HG03196 (cell line): ENCODE results near the gene NANOGP8.
"Not testable (repeated sequence)": the region's sequence is repeated elsewhere in the genome, so short reads cannot be mapped to it uniquely, and the experiment has no call there.

ENCODE experiments used
- ATAC-seq: cut with Tn5 transposase; IDR thresholded peaks from one replicate; pipeline ENCODE4 v1.9.1; 2021; ENCODE audit not compliant: unreplicated experiment

The NANOGP8 gene, protein sequence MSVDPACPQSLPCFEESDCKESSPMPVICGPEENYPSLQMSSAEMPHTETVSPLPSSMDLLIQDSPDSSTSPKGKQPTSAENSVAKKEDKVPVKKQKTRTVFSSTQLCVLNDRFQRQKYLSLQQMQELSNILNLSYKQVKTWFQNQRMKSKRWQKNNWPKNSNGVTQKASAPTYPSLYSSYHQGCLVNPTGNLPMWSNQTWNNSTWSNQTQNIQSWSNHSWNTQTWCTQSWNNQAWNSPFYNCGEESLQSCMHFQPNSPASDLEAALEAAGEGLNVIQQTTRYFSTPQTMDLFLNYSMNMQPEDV

DNA sequence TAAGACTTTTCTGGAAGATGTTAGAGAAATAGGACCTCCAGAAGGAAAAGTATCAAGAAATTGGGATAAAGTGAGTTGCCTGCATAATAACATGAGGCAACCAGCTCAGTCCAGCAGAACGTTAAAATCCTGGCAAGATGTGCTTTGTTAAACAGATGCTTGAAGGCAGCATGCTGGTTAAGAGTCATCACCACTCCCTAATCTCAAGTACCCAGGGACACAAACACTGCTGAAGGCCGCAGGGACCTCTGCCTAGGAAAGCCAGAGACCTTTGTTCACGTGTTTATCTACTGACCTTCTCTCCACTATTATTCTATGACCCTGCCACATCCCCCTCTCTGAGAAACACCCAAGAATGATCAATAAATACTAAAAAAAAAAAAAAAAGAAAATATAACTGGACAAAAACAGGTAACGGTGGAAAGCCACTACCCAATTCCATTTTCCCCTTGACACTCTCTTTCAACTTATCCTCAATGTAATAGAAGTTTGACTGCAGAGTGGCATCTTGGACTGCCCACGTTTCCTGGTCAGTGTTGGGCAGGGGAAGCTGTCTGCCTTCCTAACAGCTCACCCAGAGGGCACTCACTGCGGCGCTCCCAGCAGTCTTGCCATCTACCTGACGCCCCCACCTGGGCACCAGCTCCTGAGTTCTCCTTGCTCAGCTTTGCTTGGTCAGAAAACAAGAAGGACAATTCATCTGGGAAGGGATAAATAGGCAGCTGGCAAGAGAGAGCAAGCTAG lies at the start of gene NANOGP8:
NANOGP8 (minus strand) TSS at position 120 of the 744 bp plus-strand sequence. CDS start 185 bp downstream, outside the sequence.
- not testable (repeated sequence) for ATAC-seq

DNA sequence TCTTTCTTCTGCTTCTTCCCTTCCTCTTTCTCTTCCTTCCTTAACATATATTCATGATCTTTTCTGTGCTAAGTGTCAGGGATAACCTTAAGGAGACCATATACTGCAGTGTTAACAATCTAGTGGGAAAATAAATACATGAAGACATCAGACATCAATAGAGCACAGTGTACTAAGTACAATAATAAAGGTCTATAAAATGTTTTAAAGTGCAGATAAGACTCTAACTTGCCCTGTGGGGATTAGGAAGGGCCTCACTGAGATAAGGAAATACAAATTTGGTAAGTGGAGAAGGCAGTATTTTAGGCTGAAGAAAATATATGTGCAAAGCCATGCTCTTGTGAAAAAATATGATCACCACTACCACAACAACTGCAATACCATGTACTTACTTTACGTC lies 49.2 kb upstream of the NANOGP8 start:
- ATAC-seq: no peak

DNA sequence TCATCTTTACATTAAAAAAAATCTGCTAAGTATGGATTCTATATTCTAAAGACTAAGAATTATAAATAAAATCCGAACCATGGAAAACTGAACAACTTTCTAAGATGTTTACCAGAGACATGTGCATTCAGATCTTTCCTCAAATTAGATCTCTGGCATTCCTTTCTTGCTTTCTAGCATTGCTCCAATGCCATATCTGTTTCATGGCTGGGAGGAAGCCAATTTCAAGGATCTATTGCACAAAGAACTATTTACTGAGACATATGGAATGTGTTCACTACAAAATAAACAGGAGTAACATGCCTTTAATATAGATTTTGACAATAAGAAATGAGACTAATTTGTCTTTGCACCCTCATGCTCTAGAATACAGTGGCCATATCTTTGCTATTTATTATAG lies 45.1 kb upstream of the NANOGP8 start:
- ATAC-seq: no peak

DNA sequence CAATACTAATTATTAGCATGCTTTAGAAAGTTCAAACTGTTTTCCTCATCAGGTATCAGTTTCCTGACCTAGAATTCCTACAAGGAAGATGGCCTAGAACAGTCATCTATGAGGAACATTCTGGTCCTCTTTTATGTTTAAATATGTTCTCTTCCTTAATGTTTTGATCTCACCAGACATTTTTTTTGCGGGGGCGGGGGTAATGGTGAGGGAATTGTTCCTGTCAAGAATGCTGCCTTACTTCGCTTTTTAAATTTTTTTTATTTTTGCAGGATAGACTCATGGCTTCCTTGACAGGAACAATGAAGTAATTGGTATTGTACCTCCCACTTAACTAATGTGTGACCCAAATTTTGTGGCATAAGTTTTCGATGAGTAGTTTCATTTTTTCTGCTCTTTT lies 44.3 kb upstream of the NANOGP8 start:
- ATAC-seq: no peak

DNA sequence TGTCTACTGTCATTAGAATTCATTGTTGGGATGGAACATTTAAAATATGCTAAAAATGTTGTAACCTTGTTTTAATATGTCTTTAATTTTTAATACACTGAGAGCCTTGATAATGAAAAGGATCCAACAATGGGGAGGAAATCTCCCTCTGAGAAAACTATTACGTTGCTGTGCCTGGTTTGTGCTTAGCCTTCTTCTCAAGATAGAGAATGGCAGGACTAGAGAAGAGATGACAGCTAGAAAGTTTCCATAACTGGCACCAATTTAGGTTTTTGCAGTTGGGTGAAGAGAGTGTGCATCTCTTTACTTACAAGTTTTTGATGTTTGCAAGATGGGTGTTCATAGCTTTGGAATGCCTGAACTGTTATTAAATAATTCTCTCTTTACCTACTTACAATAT lies 42.6 kb upstream of the NANOGP8 start:
- ATAC-seq: no peak

DNA sequence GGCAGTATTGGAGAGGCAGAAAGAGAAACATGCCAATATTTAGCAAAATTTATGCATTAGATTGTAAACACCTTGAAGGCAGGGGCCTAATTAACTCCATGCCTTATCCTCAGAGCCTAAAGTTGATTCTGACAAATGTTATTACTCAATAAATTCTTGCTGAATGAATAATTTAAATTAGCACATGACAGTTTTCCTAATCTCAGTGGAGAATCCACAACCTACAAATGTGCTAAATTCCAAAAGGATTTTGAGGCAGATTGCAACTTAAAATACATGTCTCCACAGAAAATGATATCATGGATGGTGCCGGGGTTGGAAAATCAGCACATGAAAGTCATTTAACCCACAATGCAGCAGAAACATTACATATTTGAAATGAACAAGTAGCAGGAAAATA lies 41.1 kb upstream of the NANOGP8 start:
- ATAC-seq: no peak

DNA sequence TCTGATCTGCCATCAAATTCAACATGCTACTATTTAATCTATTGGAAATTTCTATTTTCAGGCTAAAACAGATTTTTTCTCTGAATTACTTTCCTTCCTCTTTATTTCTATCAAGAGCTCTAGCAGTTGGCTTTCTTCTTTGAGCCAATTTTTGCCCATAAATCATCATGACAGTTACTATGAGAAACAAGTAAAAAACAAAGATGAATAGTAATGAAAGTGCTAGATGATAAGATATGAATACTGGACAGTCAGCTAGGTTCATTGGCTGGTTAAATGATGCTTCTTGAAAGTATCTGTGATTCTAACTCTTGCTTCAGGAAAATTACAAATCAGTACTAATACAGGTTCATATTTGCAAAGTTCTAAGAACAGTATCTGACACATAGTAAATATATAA lies 38.6 kb upstream of the NANOGP8 start:
- no peak for ATAC-seq

DNA sequence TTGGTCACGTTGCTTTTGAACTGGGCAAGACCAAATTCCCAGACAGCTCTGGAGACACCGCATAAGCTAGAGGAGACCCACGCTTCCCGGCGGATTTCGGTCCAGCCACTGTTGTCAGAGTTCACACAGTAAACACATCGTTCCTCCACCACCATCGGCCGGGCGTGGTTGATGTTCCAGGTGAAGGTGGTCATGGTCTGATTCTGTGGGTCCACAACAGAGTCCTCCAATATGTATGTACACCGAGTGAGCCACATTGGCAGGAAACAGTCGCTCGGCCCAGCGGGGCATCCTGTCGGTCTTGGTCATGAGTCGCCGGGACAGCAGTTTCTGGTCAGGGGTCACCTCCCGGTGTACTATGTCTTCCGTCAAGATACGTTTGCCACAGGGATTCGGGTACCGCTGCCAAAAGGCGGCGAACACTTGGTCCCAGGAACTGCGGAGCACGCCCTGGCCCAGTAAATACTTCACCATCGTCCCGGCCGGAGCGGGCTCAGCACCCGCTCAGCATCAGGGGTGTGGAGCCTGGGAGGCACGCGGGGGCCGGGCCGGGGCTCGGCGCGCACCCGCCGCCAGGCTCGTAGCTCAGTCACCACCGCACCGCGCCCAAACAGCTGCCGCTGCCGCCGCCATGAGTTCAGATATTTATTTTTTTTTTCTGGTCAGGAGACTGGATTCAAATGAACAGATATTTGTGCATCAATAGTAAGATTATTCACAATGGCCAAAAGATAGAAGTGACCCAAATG lies 36.7 kb upstream of the NANOGP8 start:
- no peak for ATAC-seq

DNA sequence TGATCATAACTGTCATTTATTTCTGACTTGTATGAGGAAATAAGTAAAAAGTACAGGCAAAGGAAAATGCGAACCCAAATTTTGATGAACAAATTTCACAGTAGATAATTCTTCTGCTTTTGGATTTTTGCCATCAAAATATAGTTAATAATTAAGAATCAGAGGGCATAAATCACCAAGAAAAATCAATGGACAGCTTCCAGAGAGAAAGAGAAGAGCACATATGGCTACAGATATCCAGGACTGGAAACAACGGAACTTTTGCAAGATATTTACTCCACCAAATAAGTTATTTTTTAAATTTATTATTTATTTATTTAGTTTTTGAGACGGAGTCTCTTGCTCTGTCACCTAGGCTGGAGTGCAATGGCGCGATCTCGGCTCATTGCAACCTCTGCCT lies 35.1 kb upstream of the NANOGP8 start:
- no peak for ATAC-seq

DNA sequence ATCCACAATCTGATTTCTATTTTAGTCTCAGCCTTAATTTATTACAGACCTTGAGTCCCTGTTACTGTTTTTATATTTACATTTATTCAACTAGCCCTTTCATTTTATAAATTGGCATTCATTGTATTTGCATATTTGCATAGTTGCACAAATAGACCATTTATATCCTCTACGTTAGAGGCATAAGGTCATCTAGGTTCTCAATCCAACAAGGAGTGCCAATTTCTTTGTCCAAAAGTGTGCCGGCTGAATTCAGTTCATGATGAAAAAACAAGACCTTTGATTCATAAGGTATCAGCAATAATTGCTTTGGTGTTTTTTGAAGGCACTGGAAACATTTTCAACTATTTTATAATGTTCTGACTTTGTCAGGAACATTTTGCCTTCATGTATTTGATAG lies 33.9 kb upstream of the NANOGP8 start:
- ATAC-seq: no peak

DNA sequence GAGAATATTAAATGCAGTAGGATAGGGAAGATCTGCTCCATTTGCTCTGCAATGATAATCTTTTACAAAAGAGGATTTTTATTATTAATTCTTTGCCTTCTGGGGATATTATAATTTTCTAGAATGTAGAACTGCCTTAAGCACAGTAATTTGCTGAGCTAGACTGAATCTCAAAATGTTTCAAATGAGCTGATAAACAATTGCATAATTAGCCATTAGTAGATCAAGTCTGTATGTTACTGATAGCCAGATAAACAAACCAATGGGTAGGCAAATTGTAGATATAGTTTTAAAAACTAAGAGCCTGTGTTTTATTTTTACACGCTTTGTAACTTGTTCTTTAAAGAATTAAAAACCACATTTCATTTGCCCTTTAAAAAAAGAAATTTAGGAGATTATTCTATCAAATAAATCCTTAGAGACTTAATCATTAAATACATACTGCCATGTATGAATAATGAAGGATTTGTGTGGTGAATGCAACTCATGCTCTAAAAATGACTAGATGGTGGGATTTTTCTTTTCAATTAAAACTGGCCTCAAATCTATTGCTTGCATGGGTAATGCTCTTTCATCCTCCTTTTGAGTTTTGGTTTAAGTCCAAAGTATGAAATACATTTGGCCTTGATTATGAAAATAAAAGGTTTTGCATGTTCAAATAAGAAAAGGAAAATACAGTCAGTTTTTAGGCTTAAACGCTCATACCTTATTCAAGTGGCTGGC lies 32.6 kb upstream of the NANOGP8 start:
- no peak for ATAC-seq

DNA sequence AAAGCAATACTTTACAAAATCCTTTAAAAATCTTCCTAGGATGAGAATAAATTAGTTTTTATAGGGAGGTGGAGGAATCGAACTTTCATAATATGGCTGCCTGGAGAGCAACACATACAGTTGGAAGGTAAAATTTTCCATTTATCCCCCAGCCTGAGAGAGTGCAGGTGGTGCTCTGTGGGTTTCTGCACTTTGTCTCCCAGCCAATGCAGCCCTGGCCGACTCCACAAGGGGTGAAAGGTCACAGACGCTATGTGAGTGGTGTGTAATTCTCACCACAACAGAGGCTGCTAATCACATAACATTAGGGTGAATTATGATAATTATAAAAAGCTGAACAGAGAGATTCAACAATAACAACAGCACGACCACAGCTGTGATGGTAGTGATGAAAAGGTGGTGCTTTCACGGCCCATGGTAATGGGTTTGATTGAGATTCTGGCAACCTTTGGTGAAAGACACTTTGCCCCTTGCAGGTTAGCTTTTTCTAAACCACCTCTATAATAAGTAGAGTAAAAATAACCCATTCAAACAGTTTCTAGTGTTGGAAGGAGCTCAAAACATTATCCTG lies 30.1 kb upstream of the NANOGP8 start:
- no peak for ATAC-seq

DNA sequence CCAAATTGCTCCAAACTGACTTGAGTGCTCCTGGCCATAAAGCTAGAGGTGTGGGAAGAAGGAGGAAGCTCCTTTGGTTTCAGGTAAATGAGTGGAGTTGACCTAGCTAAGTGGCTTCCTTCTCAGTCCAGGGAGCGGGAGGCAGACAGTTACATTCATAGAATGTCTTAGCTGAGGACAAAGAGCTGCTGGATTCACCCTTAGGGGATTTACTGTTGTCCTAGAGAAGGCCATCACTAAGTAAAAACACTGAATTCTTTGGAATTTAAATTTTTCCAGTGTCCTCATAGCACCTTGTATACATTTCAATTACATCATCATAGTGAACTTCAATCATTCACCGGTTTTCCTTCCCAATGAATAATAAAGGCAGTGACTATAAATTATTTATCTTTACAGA lies 27.3 kb upstream of the NANOGP8 start:
- no peak for ATAC-seq

DNA sequence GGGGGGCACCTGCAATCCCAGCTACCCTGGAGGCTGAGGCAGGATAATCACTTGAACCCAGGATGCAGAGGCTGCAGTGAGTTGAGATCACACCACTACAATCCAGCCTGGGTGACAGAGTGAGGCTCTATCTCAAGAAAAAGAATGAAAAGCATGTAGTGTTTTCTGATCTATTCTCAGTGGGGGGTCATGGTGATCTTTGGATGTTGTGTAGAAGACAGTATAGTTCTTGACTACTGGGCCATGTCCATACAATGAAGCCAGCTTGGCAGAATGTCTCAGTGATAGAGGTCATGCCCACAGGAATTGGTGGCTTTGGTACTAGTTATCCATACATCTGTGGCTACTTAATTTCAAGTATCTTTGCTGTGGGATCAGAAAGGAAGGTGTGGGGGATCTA lies 26.8 kb upstream of the NANOGP8 start:
- no peak for ATAC-seq

DNA sequence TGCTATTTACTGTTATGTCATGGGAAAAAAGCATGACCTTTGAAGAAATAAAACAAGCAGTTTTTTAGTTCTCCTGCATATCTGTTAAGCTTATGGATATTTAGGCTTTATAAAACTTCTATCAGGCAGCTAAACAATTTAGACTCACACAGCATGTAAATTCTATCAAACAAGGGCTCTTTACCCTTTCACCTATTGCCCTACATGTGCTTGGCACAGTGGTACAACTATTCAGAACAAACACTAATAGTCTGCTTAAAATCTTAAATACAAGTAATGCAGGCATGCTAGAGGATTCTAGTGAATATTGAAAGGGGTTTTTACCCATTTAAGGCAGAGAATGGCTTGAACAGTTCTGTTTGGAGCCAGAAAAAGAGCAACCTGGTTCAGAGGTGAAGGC lies 23.4 kb upstream of the NANOGP8 start:
- no peak for ATAC-seq

DNA sequence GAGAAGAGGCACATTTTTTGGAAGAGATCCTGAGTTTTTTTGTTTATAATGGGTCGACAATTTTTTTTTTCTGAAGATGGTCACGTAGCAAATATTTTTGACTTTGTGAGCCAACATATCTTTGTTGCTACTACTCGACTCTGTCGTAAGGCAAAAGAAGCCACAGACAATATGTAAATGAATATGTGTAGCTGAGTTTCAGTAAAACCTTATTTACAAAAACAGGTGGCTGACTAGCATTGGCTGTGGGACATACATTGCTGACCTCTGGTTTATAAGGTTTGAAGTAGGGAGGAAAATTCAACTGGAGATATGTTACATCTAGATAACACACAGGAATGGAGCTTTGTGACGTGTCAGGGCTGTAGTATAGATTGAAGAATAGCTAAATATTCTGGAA lies 22.5 kb upstream of the NANOGP8 start:
- ATAC-seq: no peak

DNA sequence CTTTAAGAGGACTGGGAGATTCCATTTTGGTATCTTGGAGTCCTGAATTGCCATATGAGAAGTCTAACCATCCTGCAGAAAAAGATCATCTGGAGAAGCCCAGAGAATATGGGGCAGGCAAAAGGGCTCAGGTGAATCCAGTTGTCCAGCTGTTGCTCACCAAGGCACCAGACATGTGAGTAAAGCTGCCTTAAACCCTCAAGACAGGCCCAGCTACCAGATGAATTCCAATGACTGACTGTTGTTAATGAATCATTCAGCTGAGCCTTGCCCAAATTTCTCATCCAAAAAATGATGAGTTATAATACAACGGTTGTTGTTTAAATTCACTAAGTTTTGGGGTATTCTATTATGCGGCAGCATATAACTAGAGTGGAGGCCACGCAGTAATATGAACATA lies 22.0 kb upstream of the NANOGP8 start:
- ATAC-seq: no peak

DNA sequence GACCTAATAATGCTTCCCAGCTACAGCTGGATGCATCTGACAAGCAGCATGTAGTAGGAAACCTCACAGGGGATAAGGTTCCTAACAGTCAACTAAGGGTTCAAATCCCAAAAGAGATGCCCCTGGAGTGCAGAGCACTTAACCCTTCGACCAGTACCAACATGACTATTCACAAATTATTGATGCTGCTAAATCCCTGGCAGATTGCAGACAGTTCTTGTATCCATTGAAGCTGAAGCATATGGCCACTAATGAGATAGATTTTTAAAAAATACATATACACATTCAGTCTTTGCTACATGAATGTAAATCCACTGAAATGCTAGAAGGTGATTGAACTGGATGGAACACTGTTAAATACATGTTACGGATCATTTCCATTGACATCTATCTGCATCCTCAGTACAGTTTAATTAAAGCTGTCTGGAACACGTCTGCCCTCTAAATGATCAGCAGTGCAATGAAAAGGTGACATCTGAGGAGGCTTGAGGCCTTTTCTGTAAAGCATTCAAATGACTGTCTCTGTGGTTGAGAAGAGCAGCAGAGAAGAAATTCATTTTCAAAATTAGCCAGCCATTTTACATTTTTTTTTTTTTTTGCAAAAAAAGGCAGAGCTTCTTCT lies 19.5 kb upstream of the NANOGP8 start:
- ATAC-seq: no peak

DNA sequence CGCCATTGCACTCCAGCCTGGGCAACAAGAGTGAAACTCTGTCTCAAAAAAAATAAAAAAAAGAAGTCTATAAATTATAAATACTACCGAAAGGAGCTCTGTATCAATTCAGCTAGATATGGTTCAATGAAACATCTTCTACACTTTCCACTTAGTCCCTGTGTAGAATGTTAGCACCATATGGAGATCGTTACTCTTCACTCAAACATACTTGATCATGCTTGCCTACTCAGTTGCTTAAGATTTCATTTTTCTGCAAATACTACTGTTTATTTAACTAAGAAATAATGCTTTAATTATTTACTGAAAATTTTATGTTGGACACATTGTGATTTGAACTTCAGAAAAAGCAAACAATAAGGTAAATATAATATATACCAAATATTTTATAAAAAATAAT lies 17.1 kb upstream of the NANOGP8 start:
- no peak for ATAC-seq

DNA sequence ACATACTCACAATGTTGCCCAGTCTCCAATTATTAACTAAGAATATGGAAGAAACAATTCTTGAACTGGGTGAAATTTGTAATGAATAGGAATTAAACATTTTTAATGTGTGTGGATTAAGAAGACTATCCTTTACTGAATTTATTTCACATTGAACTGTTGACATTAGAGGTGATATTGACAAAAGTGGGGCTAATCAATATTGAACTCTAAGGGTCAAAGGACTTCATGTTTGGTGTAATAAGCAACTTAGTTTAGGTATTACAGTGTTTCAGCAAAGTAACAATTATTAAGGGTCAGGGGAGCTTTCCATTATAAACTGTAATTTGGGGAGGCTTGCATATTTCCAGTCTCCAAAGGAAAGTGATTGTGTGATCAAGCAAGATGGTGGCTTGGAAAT lies 16.2 kb upstream of the NANOGP8 start:
- ATAC-seq: no peak

DNA sequence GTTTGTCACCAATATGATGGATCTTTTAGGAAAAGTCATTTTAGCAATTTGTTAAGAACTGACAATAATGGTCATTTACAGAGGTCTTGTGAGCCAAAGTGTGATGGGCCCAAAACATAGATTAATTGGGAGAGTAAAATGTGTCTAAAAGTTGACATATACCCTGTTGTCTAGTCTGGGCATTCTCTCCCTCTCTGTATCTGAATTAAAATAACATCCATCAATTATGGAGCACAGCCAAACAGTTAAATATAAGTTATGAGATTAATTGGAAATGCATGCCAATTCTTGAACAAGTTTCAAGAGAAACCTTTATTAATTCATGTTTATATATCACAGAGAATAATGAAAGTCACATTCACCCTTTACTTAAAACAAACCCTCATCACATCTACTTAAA lies 13.6 kb upstream of the NANOGP8 start:
- no peak for ATAC-seq
